Urinary bladder (tissue), 4 donors: ENCODE results near the gene PARD3B. TPM values are rescaled to one million over a fixed set of nuclear protein-coding genes. Genes with fewer than 3 reads are reported as not detected.

Source experiments
- DNase-seq: peaks from one replicate; pipeline ENCODE4 v3.0.0-alpha.2; 2015; ENCODE audit errors: extremely low spot score
- H3K27ac ChIP-seq: one replicate; pipeline ENCODE4 v1.5.1; 2013; ENCODE audit warnings: low read depth, mild to moderate bottlenecking, moderate library complexity
- H3K36me3 ChIP-seq: one replicate; pipeline ENCODE4 v1.6.1; 2013; ENCODE audit warnings: mild to moderate bottlenecking, moderate library complexity; ENCODE audit not compliant: insufficient read depth
- H3K4me1 ChIP-seq: one replicate; pipeline ENCODE4 v1.6.1; 2013; ENCODE audit warnings: mild to moderate bottlenecking, moderate library complexity; ENCODE audit not compliant: insufficient read depth
- H3K4me3 ChIP-seq: one replicate; pipeline ENCODE4 v1.5.1; 2013; ENCODE audit warnings: low read depth, low read length
- WGBS: extraction: QIAGEN DNeasy Blood & Tissue Kit; methylation state at CpG from one replicate; pipeline ENCODE4 v1.1.7; 2013; 5-methylcytosine and 5-hydroxymethylcytosine counted together
- polyA plus RNA-seq: library from polyadenylated mRNA; stranded (reverse); fragments of 200-250 nt; gene quantifications from one replicate; pipeline ENCODE4 v1.2.3, GENCODE V29; 2013
- total RNA-seq: library from RNA; depleted of rRNA; stranded (reverse); fragments of >200 nt; gene quantifications from one replicate; pipeline ENCODE4 v1.2.3, GENCODE V29; 2014
- donor health status: healthy with polysubstance abuse.
- donor health status: healthy.

The PARD3B gene
- total and polyA plus RNA-seq, 2 donors: 9.1 to 42.9 TPM

GRCh38 chr2:205539603-205540002, 994.3 kb downstream of the PARD3B start:
- WGBS: 80% methylated on average over 5 of the region's 5 CpGs
- no peaks in the 10 kb centered on the region for H3K36me3 ChIP-seq

GRCh38 chr2:205540036-205540435, 994.8 kb downstream of the PARD3B start:
- no peak overlapping the region for H3K4me3 ChIP-seq
- 64% methylated on average over 5 of the region's 5 CpGs for WGBS
- H3K27ac ChIP-seq: no peak overlapping the region
- DNase-seq: no peak
- no peaks in the 10 kb centered on the region for H3K4me1 ChIP-seq
- H3K36me3 ChIP-seq: no peaks in the 10 kb centered on the region

More at GRCh38 chr2:205539603-205540002, 994.3 kb downstream of the PARD3B start:
- Histone ChIP-seq H3K27ac (no peak overlapping the region), H3K4me1 (no peaks in the 10 kb centered on the region), H3K4me3 (no peak overlapping the region)
- no peak for DNase-seq

- H3K4me3 ChIP-seq: no peak overlapping the region
- WGBS: 84% methylated on average over 5 of the region's 5 CpGs
- no peaks in the 10 kb centered on the region for H3K36me3 ChIP-seq
- H3K27ac ChIP-seq: no peak overlapping the region
- no peak for DNase-seq
- H3K4me1 ChIP-seq: no peaks in the 10 kb centered on the region
These were observed 998.1 kb downstream of the PARD3B start for GRCh38 chr2:205543262-205543843.

- WGBS: 26% methylated on average over 2 of the region's 2 CpGs
- DNase-seq: no peak
- Histone ChIP-seq H3K27ac (no peak overlapping the region), H3K4me1 (no peaks in the 10 kb centered on the region), H3K4me3 (no peak overlapping the region), H3K36me3 (no peaks in the 10 kb centered on the region)
These were observed 998.8 kb downstream of the PARD3B start for GRCh38 chr2:205543937-205544702.

GRCh38 chr2:205545971-205546816, 1000.9 kb downstream of the PARD3B start:
- H3K27ac ChIP-seq: no peak overlapping the region
- no peak overlapping the region for H3K4me3 ChIP-seq
- WGBS: 49% methylated on average over 7 of the region's 7 CpGs

GRCh38 chr2:205555566-205556230, 1010.4 kb downstream of the PARD3B start:
- H3K27ac ChIP-seq: no peak overlapping the region
- DNase-seq: no peak
- no peak overlapping the region for H3K4me3 ChIP-seq
- 93% methylated on average over 10 of the region's 10 CpGs for WGBS
- H3K36me3 ChIP-seq: no peaks in the 10 kb centered on the region
- no peaks in the 10 kb centered on the region for H3K4me1 ChIP-seq

More at GRCh38 chr2:205545971-205546816, 1000.9 kb downstream of the PARD3B start:
- no peaks in the 10 kb centered on the region for H3K36me3 ChIP-seq
- DNase-seq: no peak
- H3K4me1 ChIP-seq: no peaks in the 10 kb centered on the region

GRCh38 chr2:205556357-205556756, 1011.1 kb downstream of the PARD3B start:
- no peaks in the 10 kb centered on the region for H3K4me1 ChIP-seq
- no peak overlapping the region for H3K27ac ChIP-seq
- H3K36me3 ChIP-seq: no peaks in the 10 kb centered on the region
- WGBS: 97% methylated on average over 5 of the region's 5 CpGs
- no peak for DNase-seq
- H3K4me3 ChIP-seq: no peak overlapping the region

- no peak for DNase-seq
These were observed 1011.7 kb downstream of the PARD3B start for GRCh38 chr2:205556841-205557539.

GRCh38 chr2:205557873-205558272, 1012.6 kb downstream of the PARD3B start:
- no peak for DNase-seq
- Histone ChIP-seq H3K36me3 (no peaks in the 10 kb centered on the region), H3K4me3 (no peak overlapping the region), H3K4me1 (no peaks in the 10 kb centered on the region), H3K27ac (no peak overlapping the region)
- WGBS: 97% methylated on average over 4 of the region's 4 CpGs

More at GRCh38 chr2:205556841-205557539, 1011.7 kb downstream of the PARD3B start:
- Histone ChIP-seq H3K27ac (no peak overlapping the region), H3K36me3 (no peaks in the 10 kb centered on the region), H3K4me3 (no peak overlapping the region), H3K4me1 (no peaks in the 10 kb centered on the region)
- WGBS: 90% methylated on average over 18 of the region's 18 CpGs

- 94% methylated on average over 6 of the region's 6 CpGs for WGBS
These were observed 1016.2 kb downstream of the PARD3B start for GRCh38 chr2:205561441-205561840.

GRCh38 chr2:205563646-205564045, 1018.4 kb downstream of the PARD3B start:
- Histone ChIP-seq H3K36me3 (no peaks in the 10 kb centered on the region), H3K4me1 (no peaks in the 10 kb centered on the region), H3K4me3 (no peak overlapping the region), H3K27ac (no peak overlapping the region)
- 66% methylated on average over 2 of the region's 2 CpGs for WGBS
- no peak for DNase-seq

More at GRCh38 chr2:205561441-205561840, 1016.2 kb downstream of the PARD3B start:
- Histone ChIP-seq H3K4me1 (no peaks in the 10 kb centered on the region), H3K27ac (no peak overlapping the region), H3K36me3 (no peaks in the 10 kb centered on the region), H3K4me3 (no peak overlapping the region)
- no peak for DNase-seq

- no peak overlapping the region for H3K27ac ChIP-seq
- DNase-seq: no peak
- 66% methylated on average over 10 of the region's 10 CpGs for WGBS
- H3K36me3 ChIP-seq: no peaks in the 10 kb centered on the region
- no peak overlapping the region for H3K4me3 ChIP-seq
- H3K4me1 ChIP-seq: no peaks in the 10 kb centered on the region
These were observed 1019.3 kb downstream of the PARD3B start for GRCh38 chr2:205564346-205565141.
